CD4-positive, alpha-beta T cell treated with Interleukin-1 beta for 1 hour (primary cell): ENCODE results near the gene EP300.
"Not testable (repeated sequence)": the region's sequence is repeated elsewhere in the genome, so short reads cannot be mapped to it uniquely, and the experiment has no call there.

Experiments
- DNase-seq, 2 donors: peaks; one replicate each; pipeline ENCODE4 v3.0.0-alpha.2; 2020 to 2022

Gene EP300

DNA sequence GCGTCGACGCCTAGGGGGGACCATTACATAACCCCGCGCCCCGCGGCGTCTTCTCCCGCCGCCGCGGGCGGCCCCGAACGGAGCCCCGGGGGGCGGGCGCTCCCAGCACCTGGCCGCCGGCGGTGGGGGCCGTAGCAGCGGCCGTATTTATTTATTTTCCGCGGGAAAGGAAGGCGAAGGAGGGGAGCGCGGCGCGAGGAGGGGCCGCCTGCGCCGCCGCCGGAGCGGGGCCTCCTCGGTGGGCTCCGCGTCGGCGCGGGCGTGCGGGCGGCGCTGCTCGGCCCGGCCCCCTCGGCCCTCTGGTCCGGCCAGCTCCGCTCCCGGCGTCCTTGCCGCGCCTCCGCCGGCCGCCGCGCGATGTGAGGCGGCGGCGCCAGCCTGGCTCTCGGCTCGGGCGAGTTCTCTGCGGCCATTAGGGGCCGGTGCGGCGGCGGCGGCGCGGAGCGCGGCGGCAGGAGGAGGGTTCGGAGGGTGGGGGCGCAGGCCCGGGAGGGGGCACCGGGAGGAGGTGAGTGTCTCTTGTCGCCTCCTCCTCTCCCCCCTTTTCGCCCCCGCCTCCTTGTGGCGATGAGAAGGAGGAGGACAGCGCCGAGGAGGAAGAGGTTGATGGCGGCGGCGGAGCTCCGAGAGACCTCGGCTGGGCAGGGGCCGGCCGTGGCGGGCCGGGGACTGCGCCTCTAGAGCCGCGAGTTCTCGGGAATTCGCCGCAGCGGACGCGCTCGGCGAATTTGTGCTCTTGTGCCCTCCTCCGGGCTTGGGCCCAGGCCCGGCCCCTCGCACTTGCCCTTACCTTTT is at the start of gene EP300:
Gene EP300 (plus strand): TSS at position 570 of the 795 bp plus-strand sequence. CDS start 413 bp downstream, outside the sequence.
- DNase-seq, result peak; percentile 91 to 93

DNA sequence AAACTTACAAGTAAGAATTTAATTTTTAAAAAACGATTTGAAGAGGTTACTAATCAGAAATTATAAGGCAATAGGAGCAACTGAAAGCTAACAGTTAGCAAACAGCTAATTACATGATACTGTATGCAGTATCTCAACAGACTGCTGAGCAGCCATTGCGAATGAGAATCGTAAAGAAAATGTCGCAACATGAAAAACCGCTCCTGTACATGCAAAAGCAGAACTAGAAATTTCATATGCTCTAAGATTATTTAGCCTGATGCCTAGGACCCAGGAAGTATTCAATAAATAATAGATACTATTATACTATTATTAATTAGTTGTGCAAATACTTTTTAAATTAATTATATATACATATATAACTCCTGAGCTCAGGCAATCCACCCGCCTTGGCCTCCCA is 48.7 kb upstream of the EP300 start:
- no peak for DNase-seq

GRCh38 chr22:41045575-41045974 is 46.8 kb upstream of the EP300 start:
- DNase-seq, result not testable (repeated sequence)

DNA sequence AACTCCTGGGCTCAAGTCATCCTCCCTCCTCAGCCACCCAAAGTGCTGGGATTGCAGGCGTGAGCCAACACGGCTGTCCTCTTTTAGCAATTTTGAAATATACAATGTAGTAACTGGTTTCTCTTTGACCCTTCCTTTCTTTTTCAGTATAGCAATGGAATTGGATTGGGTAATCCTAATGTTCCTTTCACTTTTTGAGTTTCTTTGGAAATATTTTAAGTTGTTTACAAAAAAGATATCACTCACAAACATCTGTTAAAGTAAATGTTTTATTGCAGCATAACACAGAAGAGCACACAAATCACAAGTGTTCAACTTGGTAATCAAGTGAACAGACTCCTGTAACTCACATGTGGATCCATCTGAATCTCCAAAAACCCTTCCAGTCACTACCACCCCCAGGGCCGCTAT is 44.6 kb upstream of the EP300 start:
- no peak for DNase-seq

GRCh38 chr22:41048345-41048744 is 44.0 kb upstream of the EP300 start:
- not testable (repeated sequence) for DNase-seq

GRCh38 chr22:41048791-41049717 is 43.3 kb upstream of the EP300 start:
- no peak for DNase-seq

DNA sequence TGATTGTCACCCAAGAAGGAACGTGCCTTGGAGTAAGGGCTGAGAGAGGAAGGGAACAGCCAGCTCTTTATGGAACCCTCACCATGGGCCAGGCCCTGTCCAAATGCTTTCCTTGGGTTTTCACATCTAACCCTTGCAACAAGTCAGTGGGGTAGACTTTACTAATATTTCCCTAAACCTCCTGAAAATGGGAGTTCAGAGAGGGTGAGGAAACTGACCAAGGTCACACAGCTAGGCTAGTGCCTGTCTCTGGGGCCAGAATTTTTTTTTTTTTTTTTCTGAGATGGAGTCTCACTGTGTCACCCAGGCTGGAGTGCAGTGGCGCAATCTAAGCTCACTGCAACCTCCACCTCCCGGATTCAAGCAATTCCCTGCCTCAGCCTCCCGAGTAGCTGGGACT is 42.6 kb upstream of the EP300 start:
- DNase-seq, result not testable (repeated sequence)

DNA sequence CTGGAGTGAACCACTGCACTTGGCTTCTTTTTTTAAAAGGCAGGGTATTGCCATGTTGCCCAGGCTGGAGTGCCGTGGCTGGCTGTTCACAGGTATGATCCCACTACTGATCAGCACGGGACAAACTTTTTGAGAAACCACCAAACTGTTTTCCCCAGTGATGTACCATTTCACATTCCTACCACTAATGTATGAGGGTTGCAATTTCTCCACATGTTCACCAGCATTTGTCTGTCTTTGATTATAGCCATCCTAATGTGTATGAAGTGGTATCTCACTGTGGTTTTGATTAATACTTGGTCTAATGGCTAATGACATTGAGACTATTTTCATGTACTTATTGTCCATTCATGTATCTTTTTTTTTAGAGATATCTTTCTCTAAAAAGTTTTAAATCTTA is 41.5 kb upstream of the EP300 start:
- no peak for DNase-seq

GRCh38 chr22:41052661-41053490 is 39.5 kb upstream of the EP300 start:
- DNase-seq, result no peak

- no peak for DNase-seq
Measured at GRCh38 chr22:41057076-41057475, 35.3 kb upstream of the EP300 start.

- no peak for DNase-seq
Measured at GRCh38 chr22:41062146-41062545, 30.2 kb upstream of the EP300 start.

DNA sequence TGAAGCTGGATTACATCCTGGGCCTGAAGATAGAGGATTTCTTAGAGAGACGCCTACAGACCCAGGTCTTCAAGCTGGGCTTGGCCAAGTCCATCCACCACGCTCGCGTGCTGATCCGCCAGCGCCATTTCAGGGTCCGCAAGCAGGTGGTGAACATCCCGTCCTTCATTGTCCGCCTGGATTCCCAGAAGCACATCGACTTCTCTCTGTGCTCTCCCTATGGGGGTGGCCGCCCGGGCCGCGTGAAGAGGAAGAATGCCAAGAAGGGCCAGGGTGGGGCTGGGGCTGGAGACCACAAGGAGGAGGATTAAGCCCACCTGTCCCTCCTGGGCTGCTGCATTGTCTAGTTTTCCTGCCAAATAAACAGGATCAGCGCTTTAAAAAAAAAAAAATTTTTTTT is 28.1 kb upstream of the EP300 start:
- DNase-seq, result not testable (repeated sequence)

- DNase-seq, result not testable (repeated sequence)
Measured at GRCh38 chr22:41066341-41066740, 26.1 kb upstream of the EP300 start.

DNA sequence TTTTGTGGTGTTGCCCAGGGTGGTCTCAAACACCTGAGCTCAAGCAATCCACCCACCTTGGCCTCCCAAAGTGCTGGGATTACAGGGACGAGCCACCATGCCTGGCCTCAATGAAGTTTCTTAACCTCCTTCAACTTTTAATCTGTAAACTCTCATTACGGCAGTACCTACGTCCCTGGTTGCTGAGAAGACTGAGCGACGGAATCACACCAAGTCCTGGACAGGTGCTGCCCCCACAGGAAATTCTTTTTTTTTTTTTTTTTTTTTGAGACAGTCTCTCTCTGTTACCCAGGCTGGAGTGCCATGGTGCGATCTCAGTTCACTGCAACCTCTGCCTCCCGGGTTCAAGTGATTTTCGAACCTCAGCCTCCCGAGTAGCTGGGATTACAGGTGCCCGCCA is 24.4 kb upstream of the EP300 start:
- DNase-seq, result not testable (repeated sequence)

DNA sequence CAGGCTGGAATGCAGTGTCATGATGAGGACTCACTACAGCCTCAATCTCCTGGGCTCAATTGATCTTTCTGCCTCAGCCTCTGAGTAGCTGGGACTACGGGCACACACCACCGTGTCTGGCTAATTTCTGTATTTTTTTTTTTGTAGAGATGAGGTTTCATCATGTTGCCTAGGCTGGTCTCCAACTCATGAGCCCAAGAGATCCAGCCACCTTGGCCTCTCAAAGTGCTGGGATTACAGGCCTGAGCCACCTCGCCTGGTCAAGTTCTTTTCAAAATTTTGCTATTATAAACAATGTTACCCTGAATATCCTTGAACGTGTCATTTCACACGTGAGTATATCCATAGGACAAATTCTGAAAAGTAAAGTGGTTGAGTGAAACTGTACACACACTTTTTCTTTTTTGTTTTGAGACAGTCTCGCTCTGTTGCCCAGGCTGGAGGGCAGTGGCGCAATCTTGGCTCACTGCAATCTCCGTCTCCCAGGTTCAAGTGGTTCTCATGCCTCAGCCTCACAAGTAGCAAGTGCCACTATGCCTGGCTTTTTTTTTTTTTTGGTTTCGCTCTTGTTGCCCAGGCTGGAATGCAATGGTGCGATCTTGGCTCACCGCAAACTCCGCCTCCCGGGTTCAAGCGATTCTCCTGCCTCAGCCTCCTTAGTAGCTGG is 21.6 kb upstream of the EP300 start:
- no peak for DNase-seq

- no peak for DNase-seq
Measured at GRCh38 chr22:41074061-41074460, 18.3 kb upstream of the EP300 start.

- no peak for DNase-seq
Measured at GRCh38 chr22:41074466-41074865, 17.9 kb upstream of the EP300 start.

GRCh38 chr22:41074941-41075710 is 17.3 kb upstream of the EP300 start:
- no peak for DNase-seq

DNA sequence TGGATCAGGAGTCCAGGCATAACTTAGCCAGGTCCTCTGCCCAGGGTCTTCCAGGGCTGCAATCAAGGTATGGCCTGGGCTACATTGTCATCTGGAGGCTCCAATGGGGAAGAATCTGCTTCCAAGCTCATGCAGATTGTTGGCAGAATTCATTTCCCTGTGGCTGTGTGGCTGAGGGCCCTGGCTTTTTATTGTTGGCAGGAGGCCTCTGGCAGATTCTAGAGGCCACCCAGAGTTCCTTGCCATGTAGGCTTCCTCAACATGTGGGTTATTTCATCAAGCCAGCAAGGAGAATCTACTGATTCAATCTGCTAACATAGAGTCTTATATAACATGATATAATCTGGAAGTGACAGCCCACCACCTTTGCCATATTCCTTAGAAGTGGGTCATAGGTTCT is 16.4 kb upstream of the EP300 start:
- DNase-seq, result no peak

GRCh38 chr22:41076857-41077256 is 15.5 kb upstream of the EP300 start:
- DNase-seq, result no peak

- no peak for DNase-seq
Measured at GRCh38 chr22:41078931-41079330, 13.5 kb upstream of the EP300 start.

- DNase-seq, result no peak
Measured at GRCh38 chr22:41085842-41086241, 6.5 kb upstream of the EP300 start.
